IPS DF 6.9 (cell line): ENCODE data around the gene NHSL2.

ENCODE experiments used
- DNase-seq: peaks from one replicate; pipeline ENCODE4 v3.0.0-alpha.2; 2013; ENCODE audit warnings: low read depth, low spot score
- H3K27ac ChIP-seq: one replicate; pipeline ENCODE4 v1.5.1; 2013; ENCODE audit warnings: low read length, control low read depth
- H3K27me3 ChIP-seq: 2 replicates; pipeline ENCODE4 v1.6.1; 2013; ENCODE audit warnings: mild to moderate bottlenecking, low read length; ENCODE audit not compliant: control insufficient read depth, insufficient read depth
- H3K36me3 ChIP-seq: 2 replicates; pipeline ENCODE4 v1.6.1; 2013; ENCODE audit warnings: low read length; ENCODE audit not compliant: control insufficient read depth, insufficient read depth
- H3K4me1 ChIP-seq: 2 replicates; pipeline ENCODE4 v1.6.1; 2013; ENCODE audit warnings: low read length; ENCODE audit not compliant: control insufficient read depth, insufficient read depth
- H3K4me3 ChIP-seq: 2 replicates; pipeline ENCODE4 v1.5.1; 2013; ENCODE audit warnings: mild to moderate bottlenecking, low read length
- H3K9me3 ChIP-seq: 2 replicates; pipeline ENCODE4 v1.6.1; 2013; ENCODE audit warnings: low read length, inconsistent platforms; ENCODE audit not compliant: control insufficient read depth, insufficient read depth
- WGBS: extraction: QIAGEN DNeasy Blood & Tissue Kit; methylation state at CpG from one replicate; pipeline ENCODE4 v1.1.7; 2013; ENCODE audit warnings: mixed read lengths, missing lambda C conversion rate; ENCODE audit not compliant: insufficient read length, insufficient coverage; 5-methylcytosine and 5-hydroxymethylcytosine counted together

The NHSL2 gene

GRCh38 chrX:72105436-72105835 is 194.8 kb downstream of the NHSL2 start:
- no peak overlapping the region for H3K4me3 ChIP-seq
- H3K27ac ChIP-seq, result no peak overlapping the region
- no peaks in the 10 kb centered on the region for H3K27me3 ChIP-seq
- H3K4me1 ChIP-seq, result peaks cover 7% of the 10 kb centered on the region
- DNase-seq, result no peak
- no peaks in the 10 kb centered on the region for H3K9me3 ChIP-seq
- no CpG with 5 or more reads among the region's 6 CpGs for WGBS
- no peaks in the 10 kb centered on the region for H3K36me3 ChIP-seq

- no peaks in the 10 kb centered on the region for H3K9me3 ChIP-seq
- H3K27me3 ChIP-seq, result no peaks in the 10 kb centered on the region
- no peaks in the 10 kb centered on the region for H3K36me3 ChIP-seq
- DNase-seq, result no peak
- H3K4me1 ChIP-seq, result no peaks in the 10 kb centered on the region; the same call in 1 of the 2 replicates
- H3K4me3 ChIP-seq, result no peak overlapping the region
- no CpG with 5 or more reads among the region's 6 CpGs for WGBS
- no peak overlapping the region for H3K27ac ChIP-seq
These were observed 196.7 kb downstream of the NHSL2 start for GRCh38 chrX:72107320-72107719.

- Histone ChIP-seq H3K27me3 (no peaks in the 10 kb centered on the region), H3K4me1 (no peaks in the 10 kb centered on the region; the same call in 1 of the 2 replicates), H3K27ac (no peak overlapping the region), H3K36me3 (no peaks in the 10 kb centered on the region), H3K4me3 (no peak overlapping the region), H3K9me3 (no peaks in the 10 kb centered on the region)
- WGBS, result no CpG with 5 or more reads among the region's 12 CpGs
- DNase-seq, result no peak
These were observed 197.4 kb downstream of the NHSL2 start for GRCh38 chrX:72107841-72108595.

- no peaks in the 10 kb centered on the region for H3K36me3 ChIP-seq
- WGBS, result no CpG with 5 or more reads among the region's 10 CpGs
- no peak for DNase-seq
- H3K4me3 ChIP-seq, result no peak overlapping the region
- no peak overlapping the region for H3K27ac ChIP-seq
- H3K9me3 ChIP-seq, result no peaks in the 10 kb centered on the region
- no peaks in the 10 kb centered on the region; the same call in 1 of the 2 replicates for H3K4me1 ChIP-seq
- H3K27me3 ChIP-seq, result no peaks in the 10 kb centered on the region
These were observed 198.0 kb downstream of the NHSL2 start for GRCh38 chrX:72108666-72109065.

GRCh38 chrX:72110051-72110875 is 199.6 kb downstream of the NHSL2 start:
- H3K9me3 ChIP-seq, result no peaks in the 10 kb centered on the region
- H3K27ac ChIP-seq, result no peak overlapping the region
- H3K4me3 ChIP-seq, result no peak overlapping the region
- no peak for DNase-seq
- no peaks in the 10 kb centered on the region for H3K27me3 ChIP-seq
- no CpG with 5 or more reads among the region's 13 CpGs for WGBS
- no peaks in the 10 kb centered on the region for H3K36me3 ChIP-seq
- H3K4me1 ChIP-seq, result no peaks in the 10 kb centered on the region; the same call in 1 of the 2 replicates

GRCh38 chrX:72110876-72111708 is 200.4 kb downstream of the NHSL2 start:
- Histone ChIP-seq H3K27ac (no peak overlapping the region), H3K9me3 (no peaks in the 10 kb centered on the region), H3K27me3 (no peaks in the 10 kb centered on the region), H3K36me3 (no peaks in the 10 kb centered on the region), H3K4me3 (no peak overlapping the region), H3K4me1 (no peaks in the 10 kb centered on the region; the same call in 1 of the 2 replicates)
- WGBS, result no CpG with 5 or more reads among the region's 11 CpGs
- DNase-seq, result no peak

- Histone ChIP-seq H3K9me3 (no peaks in the 10 kb centered on the region), H3K36me3 (no peaks in the 10 kb centered on the region), H3K27me3 (no peaks in the 10 kb centered on the region), H3K4me3 (no peak overlapping the region), H3K27ac (no peak overlapping the region), H3K4me1 (no peaks in the 10 kb centered on the region; the same call in 1 of the 2 replicates)
- no peak for DNase-seq
- WGBS, result no CpG with 5 or more reads among the region's 6 CpGs
These were observed 202.8 kb downstream of the NHSL2 start for GRCh38 chrX:72113461-72113860.

- no peaks in the 10 kb centered on the region for H3K27me3 ChIP-seq
- no peak for DNase-seq
- no peaks in the 10 kb centered on the region for H3K9me3 ChIP-seq
- no peak overlapping the region for H3K27ac ChIP-seq
- H3K4me1 ChIP-seq, result no peaks in the 10 kb centered on the region; the same call in 1 of the 2 replicates
- no peak overlapping the region for H3K4me3 ChIP-seq
- H3K36me3 ChIP-seq, result no peaks in the 10 kb centered on the region
- no CpG with 5 or more reads among the region's 6 CpGs for WGBS
These were observed 203.7 kb downstream of the NHSL2 start for GRCh38 chrX:72114306-72114705.

- no CpG with 5 or more reads among the region's 4 CpGs for WGBS
- Histone ChIP-seq H3K4me3 (no peak overlapping the region), H3K27me3 (no peaks in the 10 kb centered on the region), H3K4me1 (no peaks in the 10 kb centered on the region; the same call in 1 of the 2 replicates), H3K9me3 (no peaks in the 10 kb centered on the region), H3K27ac (no peak overlapping the region), H3K36me3 (no peaks in the 10 kb centered on the region)
- no peak for DNase-seq
These were observed 204.2 kb downstream of the NHSL2 start for GRCh38 chrX:72114807-72115206.

- Histone ChIP-seq H3K27me3 (no peaks in the 10 kb centered on the region), H3K4me3 (no peak overlapping the region), H3K27ac (no peak overlapping the region), H3K4me1 (no peaks in the 10 kb centered on the region; the same call in 1 of the 2 replicates), H3K36me3 (no peaks in the 10 kb centered on the region), H3K9me3 (no peaks in the 10 kb centered on the region)
- DNase-seq, result no peak
- WGBS, result no CpG with 5 or more reads among the region's 7 CpGs
These were observed 204.7 kb downstream of the NHSL2 start for GRCh38 chrX:72115380-72115779.
